ENCODE measurements around the gene TSHZ2.
"Not testable (repeated sequence)": the region's sequence is repeated elsewhere in the genome, so short reads cannot be mapped to it uniquely, and the experiment has no call there.

TSHZ2 gene

GRCh38 chr20:53088786-53089185 is 116.6 kb downstream of the TSHZ2 start:
- DNase-seq = no peak

- not testable (repeated sequence) for DNase-seq
These were observed 117.7 kb downstream of the TSHZ2 start for GRCh38 chr20:53089851-53090250.

- DNase-seq = no peak
These were observed 119.6 kb downstream of the TSHZ2 start for GRCh38 chr20:53091789-53092188.

- DNase-seq = no peak
These were observed 120.7 kb downstream of the TSHZ2 start for GRCh38 chr20:53092772-53093300.

GRCh38 chr20:53097371-53097770 is 125.2 kb downstream of the TSHZ2 start:
- DNase-seq = no peak

GRCh38 chr20:53097791-53098190 is 125.6 kb downstream of the TSHZ2 start:
- DNase-seq = no peak

GRCh38 chr20:53098621-53099020 is 126.5 kb downstream of the TSHZ2 start:
- no peak for DNase-seq

- DNase-seq = no peak
These were observed 127.7 kb downstream of the TSHZ2 start for GRCh38 chr20:53099856-53100255.

GRCh38 chr20:53100476-53100911 is 128.3 kb downstream of the TSHZ2 start:
- no peak for DNase-seq

GRCh38 chr20:53101992-53102760 is 130.0 kb downstream of the TSHZ2 start:
- DNase-seq = no peak

- DNase-seq = no peak
These were observed 131.0 kb downstream of the TSHZ2 start for GRCh38 chr20:53103124-53103523.

- DNase-seq = no peak
These were observed 132.7 kb downstream of the TSHZ2 start for GRCh38 chr20:53104884-53105283.

GRCh38 chr20:53116733-53117132 is 144.6 kb downstream of the TSHZ2 start:
- DNase-seq = no peak

GRCh38 chr20:53122853-53123252 is 150.7 kb downstream of the TSHZ2 start:
- no peak for DNase-seq

- DNase-seq = no peak
These were observed 152.0 kb downstream of the TSHZ2 start for GRCh38 chr20:53124075-53124551.

GRCh38 chr20:53124803-53125202 is 152.6 kb downstream of the TSHZ2 start:
- DNase-seq = no peak

GRCh38 chr20:53126185-53126584 is 154.0 kb downstream of the TSHZ2 start:
- DNase-seq = no peak

GRCh38 chr20:53127027-53127426 is 154.9 kb downstream of the TSHZ2 start:
- DNase-seq = no peak

GRCh38 chr20:53128004-53128403 is 155.8 kb downstream of the TSHZ2 start:
- no peak for DNase-seq

- DNase-seq = no peak
These were observed 157.4 kb downstream of the TSHZ2 start for GRCh38 chr20:53129563-53129962.

GRCh38 chr20:53130795-53131194 is 158.6 kb downstream of the TSHZ2 start:
- no peak for DNase-seq

GRCh38 chr20:53133125-53133524 is 161.0 kb downstream of the TSHZ2 start:
- no peak for DNase-seq

GRCh38 chr20:53133628-53134027 is 161.5 kb downstream of the TSHZ2 start:
- DNase-seq = no peak

- DNase-seq = no peak
These were observed 164.3 kb downstream of the TSHZ2 start for GRCh38 chr20:53136473-53136872.
